Hepatocyte (in vitro differentiated cells): Measurements from ENCODE around the gene HS3ST4.

Experiments used
- EZH2 ChIP-seq: fragments of 200-600 bp; sonication (generic); IDR thresholded peaks from 2 replicates; pipeline ENCODE4 v1.6.1; 2016; ENCODE audit warnings: antibody characterized with exemption, mild to moderate bottlenecking, borderline replicate concordance
- EZH2phosphoT487 ChIP-seq: fragments of 200-600 bp; sonication (generic); IDR thresholded peaks from one replicate; pipeline ENCODE4 v1.6.1; 2018; ENCODE audit warnings: antibody characterized with exemption, mild to moderate bottlenecking, low read depth, moderate library complexity; ENCODE audit not compliant: unreplicated experiment, severe bottlenecking
- TF ChIP-seq, protein P1 (sequence below): fragments of 200-600 bp; sonication (generic); IDR thresholded peaks from 2 replicates; pipeline ENCODE4 v1.5.1; 2016; ENCODE audit warnings: antibody characterized with exemption, mild to moderate bottlenecking; ENCODE audit not compliant: poor library complexity

DNA sequence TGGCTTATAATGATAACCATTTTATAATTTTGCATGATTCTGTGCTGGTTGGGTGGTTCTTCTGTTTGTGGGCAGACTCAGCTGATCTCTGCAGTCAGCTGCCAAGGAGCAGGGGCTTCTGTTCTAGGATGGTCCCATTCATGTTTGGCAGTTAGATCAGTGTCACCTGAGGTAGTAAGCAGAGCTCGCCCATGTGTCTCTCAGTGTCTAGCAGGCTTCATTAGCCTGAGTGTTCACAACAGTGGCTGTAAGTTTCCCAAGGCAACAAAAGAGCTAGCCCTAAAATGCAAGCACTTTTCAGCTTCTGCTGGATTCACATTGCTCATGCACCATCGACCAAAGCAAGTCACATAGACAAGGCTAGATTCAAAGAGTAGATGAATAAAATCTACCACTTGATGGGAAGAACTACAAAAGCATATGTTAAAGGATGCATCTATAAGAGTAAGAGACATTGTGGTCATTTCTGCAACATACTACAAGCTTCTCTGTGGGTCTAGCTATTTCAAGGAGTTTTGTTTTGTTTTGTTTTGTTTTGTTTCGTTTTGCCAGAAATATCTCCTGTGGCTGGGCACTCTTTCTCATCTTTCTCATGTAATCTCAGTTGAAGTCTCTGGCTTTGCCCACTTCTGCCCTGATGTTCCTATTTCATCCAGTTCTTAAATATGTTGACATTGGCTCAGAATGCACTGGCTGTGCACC, 180.8 kb downstream of the HS3ST4 start:
- TF ChIP-seq, protein P1, sequence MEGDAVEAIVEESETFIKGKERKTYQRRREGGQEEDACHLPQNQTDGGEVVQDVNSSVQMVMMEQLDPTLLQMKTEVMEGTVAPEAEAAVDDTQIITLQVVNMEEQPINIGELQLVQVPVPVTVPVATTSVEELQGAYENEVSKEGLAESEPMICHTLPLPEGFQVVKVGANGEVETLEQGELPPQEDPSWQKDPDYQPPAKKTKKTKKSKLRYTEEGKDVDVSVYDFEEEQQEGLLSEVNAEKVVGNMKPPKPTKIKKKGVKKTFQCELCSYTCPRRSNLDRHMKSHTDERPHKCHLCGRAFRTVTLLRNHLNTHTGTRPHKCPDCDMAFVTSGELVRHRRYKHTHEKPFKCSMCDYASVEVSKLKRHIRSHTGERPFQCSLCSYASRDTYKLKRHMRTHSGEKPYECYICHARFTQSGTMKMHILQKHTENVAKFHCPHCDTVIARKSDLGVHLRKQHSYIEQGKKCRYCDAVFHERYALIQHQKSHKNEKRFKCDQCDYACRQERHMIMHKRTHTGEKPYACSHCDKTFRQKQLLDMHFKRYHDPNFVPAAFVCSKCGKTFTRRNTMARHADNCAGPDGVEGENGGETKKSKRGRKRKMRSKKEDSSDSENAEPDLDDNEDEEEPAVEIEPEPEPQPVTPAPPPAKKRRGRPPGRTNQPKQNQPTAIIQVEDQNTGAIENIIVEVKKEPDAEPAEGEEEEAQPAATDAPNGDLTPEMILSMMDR, result no peak
- TF ChIP-seq EZH2 (no peak), EZH2phosphoT487 (no peak)
